ENCODE results near the gene PHETA1. TPM values are rescaled to one million over a fixed set of nuclear protein-coding genes. Genes with fewer than 3 reads are reported as not detected.

PHETA1 gene
- total and polyA plus RNA-seq, 2 donors (not counting 1 experiment from before 2014, with no cell fraction given): 7.4 to 9.4 TPM

DNA sequence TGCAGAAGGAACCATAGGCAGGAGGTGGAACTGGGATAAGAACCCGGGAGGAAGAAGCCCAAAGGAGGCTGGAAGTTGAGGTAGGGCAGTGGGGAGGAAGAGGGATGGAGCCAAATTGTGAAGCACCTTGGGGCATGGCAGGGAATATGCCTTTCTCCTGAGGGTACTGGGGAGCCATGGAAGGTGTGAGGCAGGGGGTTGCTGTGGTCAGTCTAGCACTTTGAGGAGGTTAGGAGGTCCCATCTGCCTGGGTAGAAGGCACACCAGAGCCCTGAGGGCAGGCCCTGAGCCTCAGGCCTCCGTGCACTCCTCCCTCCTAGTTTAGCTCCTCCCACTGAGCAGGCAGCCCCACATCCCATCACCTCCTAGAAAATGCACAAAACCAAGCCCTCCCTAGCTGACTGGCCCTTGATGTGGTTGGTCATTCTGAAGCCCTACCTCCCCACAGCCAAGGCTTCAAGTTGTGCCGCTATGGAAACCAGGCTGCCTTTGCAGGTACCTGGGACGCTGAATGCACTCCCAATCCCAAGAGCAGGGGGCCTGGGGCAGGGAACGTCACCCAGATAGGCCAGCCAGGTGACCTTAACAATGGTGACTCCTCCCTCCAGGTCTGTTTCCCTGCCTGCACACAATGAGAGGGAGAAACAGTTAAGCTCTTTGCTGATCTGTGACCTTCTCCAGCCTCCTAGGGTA, 15.1 kb downstream of the PHETA1 start:
- intact Hi-C loops (cut with micrococcal nuclease): no loop called here
- DNase-seq: peak; percentile 10
- Histone ChIP-seq H3K9ac (ENCODE audit: low read length) (no peak overlapping the region), H2AFZ (ENCODE audit: insufficient read depth, low read depth, low read length, poor library complexity, severe bottlenecking) (no peak overlapping the region), H3K27me3 (replicated peaks in 1 of 4; ENCODE audit: control extremely low read depth in 1 of 4, control insufficient read depth in 3 of 4, insufficient read depth in 4 of 4, low read length in 3 of 4) (no peaks in the 10 kb centered on the region), H3K4me2 (replicated peaks; ENCODE audit: low read depth, low read length, poor library complexity, severe bottlenecking) (no peak overlapping the region), H3K36me3 (replicated peaks in 1 of 2; ENCODE audit: control extremely low read depth in 1 of 2, control insufficient read depth in 1 of 2, extremely low read depth in 1 of 2, insufficient read depth in 2 of 2, low read length in 1 of 2) (no peaks in the 10 kb centered on the region), H3K4me1 (ENCODE audit: control insufficient read depth in 2 of 2, insufficient read depth in 2 of 2, low read length in 2 of 2) (peaks cover 24 to 30% of the 10 kb centered on the region in 2 donors), H3K4me3 (ENCODE audit: control extremely low read depth in 1 of 5, extremely low read depth in 1 of 5, insufficient read depth in 1 of 5, low read depth in 2 of 5, low read length in 4 of 5) (no peak overlapping the region), H3K27ac (ENCODE audit: low read length in 2 of 2) (no peak overlapping the region), H4K20me1 (ENCODE audit: control insufficient read depth, insufficient read depth, low read length, poor library complexity, severe bottlenecking) (no peaks in the 10 kb centered on the region), H3K79me2 (ENCODE audit: control insufficient read depth, insufficient read depth, low read length) (no peaks in the 10 kb centered on the region), H3K9me3 (ENCODE audit: control extremely low read depth in 1 of 3, control insufficient read depth in 2 of 3, insufficient read depth in 1 of 3, low read length in 2 of 3) (peaks cover 0 to 12% (median 2%) of the 10 kb centered on the region in 3 donors)
- TF ChIP-seq EZH2 (IDR thresholded peaks at IDR 0.05; ENCODE audit: borderline replicate concordance, insufficient read depth, low read depth, low read length, poor library complexity, severe bottlenecking): no peak
- TF ChIP-seq, protein P1, sequence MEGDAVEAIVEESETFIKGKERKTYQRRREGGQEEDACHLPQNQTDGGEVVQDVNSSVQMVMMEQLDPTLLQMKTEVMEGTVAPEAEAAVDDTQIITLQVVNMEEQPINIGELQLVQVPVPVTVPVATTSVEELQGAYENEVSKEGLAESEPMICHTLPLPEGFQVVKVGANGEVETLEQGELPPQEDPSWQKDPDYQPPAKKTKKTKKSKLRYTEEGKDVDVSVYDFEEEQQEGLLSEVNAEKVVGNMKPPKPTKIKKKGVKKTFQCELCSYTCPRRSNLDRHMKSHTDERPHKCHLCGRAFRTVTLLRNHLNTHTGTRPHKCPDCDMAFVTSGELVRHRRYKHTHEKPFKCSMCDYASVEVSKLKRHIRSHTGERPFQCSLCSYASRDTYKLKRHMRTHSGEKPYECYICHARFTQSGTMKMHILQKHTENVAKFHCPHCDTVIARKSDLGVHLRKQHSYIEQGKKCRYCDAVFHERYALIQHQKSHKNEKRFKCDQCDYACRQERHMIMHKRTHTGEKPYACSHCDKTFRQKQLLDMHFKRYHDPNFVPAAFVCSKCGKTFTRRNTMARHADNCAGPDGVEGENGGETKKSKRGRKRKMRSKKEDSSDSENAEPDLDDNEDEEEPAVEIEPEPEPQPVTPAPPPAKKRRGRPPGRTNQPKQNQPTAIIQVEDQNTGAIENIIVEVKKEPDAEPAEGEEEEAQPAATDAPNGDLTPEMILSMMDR (IDR thresholded peaks at IDR 0.05): no peak
- Mint-ChIP-seq H3K9me3 (ENCODE audit: insufficient read depth) (peaks cover 2% of the 10 kb centered on the region), H3K27ac (peak overlapping the region; percentile 95), H3K4me1 (peaks cover 41% of the 10 kb centered on the region), H3K4me3 (no peak overlapping the region), H3K27me3 (no peaks in the 10 kb centered on the region)
- CTCF ChIA-PET: interaction anchor here (0.7 to 1.3 kb wide), 3 partner anchors 14 to 43 kb away, joined by 3 to 4 read pairs (median 3); no protein-coding TSS in a partner anchor
- POLR2A ChIA-PET: interaction anchor here (0.6 kb wide), 1 partner anchor 8 kb away, joined by 3 read pairs; no protein-coding TSS in a partner anchor
- WGBS (ENCODE audit: insufficient coverage): 91% methylated on average over 5 of the region's 5 CpGs
- no peak for ATAC-seq (ENCODE audit: low read depth)

DNA sequence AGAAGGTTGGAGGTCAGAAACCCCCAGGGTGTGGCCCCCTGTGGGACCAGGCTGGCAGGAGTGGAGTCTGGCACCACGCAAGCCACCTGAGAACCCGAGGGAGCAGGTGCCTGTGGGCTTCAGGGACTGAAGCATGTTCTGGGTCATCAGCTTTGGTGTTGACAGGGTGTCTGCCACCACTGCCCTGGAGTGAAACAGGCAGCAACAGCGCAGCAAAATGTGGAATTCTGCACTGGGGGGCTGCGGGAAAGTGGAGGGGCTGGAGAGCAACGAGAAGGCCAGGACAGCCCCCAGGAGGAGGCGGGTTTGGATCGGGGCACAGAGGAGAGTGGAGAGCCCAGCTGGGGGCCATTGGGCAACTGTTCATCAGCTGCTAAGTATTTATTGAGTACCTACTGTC, 15.9 kb downstream of the PHETA1 start:
- Histone ChIP-seq H3K4me1 (ENCODE audit: control insufficient read depth in 2 of 2, insufficient read depth in 2 of 2, low read length in 2 of 2) (peaks cover 24 to 30% of the 10 kb centered on the region in 2 donors), H2AFZ (ENCODE audit: insufficient read depth, low read depth, low read length, poor library complexity, severe bottlenecking) (no peak overlapping the region), H3K4me3 (ENCODE audit: control extremely low read depth in 1 of 5, extremely low read depth in 1 of 5, insufficient read depth in 1 of 5, low read depth in 2 of 5, low read length in 4 of 5) (no peak overlapping the region), H3K4me2 (replicated peaks; ENCODE audit: low read depth, low read length, poor library complexity, severe bottlenecking) (no peak overlapping the region), H3K9me3 (ENCODE audit: control extremely low read depth in 1 of 3, control insufficient read depth in 2 of 3, insufficient read depth in 1 of 3, low read length in 2 of 3) (peaks cover 0 to 16% (median 9%) of the 10 kb centered on the region in 3 donors), H3K27ac (ENCODE audit: low read length in 2 of 2) (no peak overlapping the region), H3K9ac (ENCODE audit: low read length) (no peak overlapping the region), H3K79me2 (ENCODE audit: control insufficient read depth, insufficient read depth, low read length) (no peaks in the 10 kb centered on the region), H4K20me1 (ENCODE audit: control insufficient read depth, insufficient read depth, low read length, poor library complexity, severe bottlenecking) (no peaks in the 10 kb centered on the region), H3K36me3 (replicated peaks in 1 of 2; ENCODE audit: control extremely low read depth in 1 of 2, control insufficient read depth in 1 of 2, extremely low read depth in 1 of 2, insufficient read depth in 2 of 2, low read length in 1 of 2) (no peaks in the 10 kb centered on the region), H3K27me3 (replicated peaks in 1 of 4; ENCODE audit: control extremely low read depth in 1 of 4, control insufficient read depth in 3 of 4, insufficient read depth in 4 of 4, low read length in 3 of 4) (no peaks in the 10 kb centered on the region)
- no peak overlapping the region for H3K4me3 Mint-ChIP-seq
- TF ChIP-seq, protein P1 (IDR thresholded peaks at IDR 0.05): no peak
- no peak for TF ChIP-seq EZH2 (IDR thresholded peaks at IDR 0.05; ENCODE audit: borderline replicate concordance, insufficient read depth, low read depth, low read length, poor library complexity, severe bottlenecking)
- DNase-seq (peak; percentile 1), ATAC-seq (ENCODE audit: low read depth) (no peak)
- H3K27me3 Mint-ChIP-seq: no peaks in the 10 kb centered on the region
- peaks cover 36% of the 10 kb centered on the region for H3K4me1 Mint-ChIP-seq
- intact Hi-C loops (cut with micrococcal nuclease): no loop called here
- POLR2A ChIA-PET: no interaction called here
- no peak overlapping the region for H3K27ac Mint-ChIP-seq
- 82% methylated on average over 7 of the region's 7 CpGs for WGBS (ENCODE audit: insufficient coverage)
- H3K9me3 Mint-ChIP-seq (ENCODE audit: insufficient read depth): peaks cover 2% of the 10 kb centered on the region
- CTCF ChIA-PET: interaction anchor here (0.5 kb wide), 1 partner anchor 50 kb away, joined by 3 read pairs; no protein-coding TSS in a partner anchor
